H1 (cell line): Measurements from ENCODE around the gene GRP. TPM values are rescaled to one million over a fixed set of nuclear protein-coding genes. Genes with fewer than 3 reads are reported as not detected.
A peak's percentile ranks its signal among the peaks of the same experiment; 100 is the strongest.

Experiments
- ASH2L ChIP-seq: fragments of 200-600, 300-600 bp; sonication (generic); IDR thresholded peaks from one replicate; pipeline ENCODE4 v1.7.1; 2017; ENCODE audit warnings: low read length
- ATF3 ChIP-seq: IDR thresholded peaks from 2 replicates; pipeline ENCODE4 v1.6.1; 2011; ENCODE audit warnings: low read depth, mild to moderate bottlenecking, low read length; ENCODE audit not compliant: insufficient read depth
- BCL11A ChIP-seq, 2 experiments: IDR thresholded peaks; one replicate each; pipeline ENCODE4 v1.6.1; 2011; ENCODE audit warnings: low read depth in 2 of 2, low read length in 2 of 2, mild to moderate bottlenecking in 2 of 2
- CEBPB ChIP-seq: IDR thresholded peaks from 2 replicates; pipeline ENCODE4 v1.6.1; 2012; ENCODE audit warnings: low read depth, low read length
- CHD1 ChIP-seq: IDR thresholded peaks from 2 replicates; pipeline ENCODE4 v1.6.1; 2012; ENCODE audit warnings: low read depth, low read length, improper control_type of control experiment
- CHD2 ChIP-seq: IDR thresholded peaks from 2 replicates; pipeline ENCODE4 v1.6.1; 2012; ENCODE audit warnings: low read length, improper control_type of control experiment
- CREB1 ChIP-seq: IDR thresholded peaks from 2 replicates; pipeline ENCODE4 v1.6.1; 2012; ENCODE audit warnings: inconsistent platforms
- EP300 ChIP-seq, 2 experiments: IDR thresholded peaks; 1 replicate in 1 of 2; 2 replicates in 1 of 2; pipeline ENCODE4 v1.6.1; 2011 to 2012; ENCODE audit warnings: low read depth in 2 of 2, low read length in 2 of 2, mild to moderate bottlenecking in 2 of 2, borderline replicate concordance in 1 of 2, inconsistent platforms in 1 of 2, moderate library complexity in 1 of 2
- JUN ChIP-seq: IDR thresholded peaks from 2 replicates; pipeline ENCODE4 v1.6.1; 2011; ENCODE audit warnings: low read depth, mild to moderate bottlenecking, improper control_type of control experiment, low read length
- KDM1A ChIP-seq: fragments of 200-600, 300-600 bp; sonication (generic); IDR thresholded peaks from 2 replicates; pipeline ENCODE4 v1.7.1; 2016; ENCODE audit warnings: mild to moderate bottlenecking, low read length, borderline replicate concordance
- KDM4A ChIP-seq: IDR thresholded peaks from one replicate; pipeline ENCODE4 v1.7.1; 2012; ENCODE audit warnings: low read depth, mild to moderate bottlenecking, moderate library complexity, low read length, inconsistent platforms; ENCODE audit not compliant: severe bottlenecking
- MAFK ChIP-seq: IDR thresholded peaks from 2 replicates; pipeline ENCODE4 v1.6.1; 2012; ENCODE audit warnings: low read depth, mild to moderate bottlenecking, improper control_type of control experiment, low read length
- NANOG ChIP-seq: IDR thresholded peaks from 2 replicates; pipeline ENCODE4 v1.6.1; 2011; ENCODE audit warnings: low read length, low read depth, mild to moderate bottlenecking, inconsistent platforms; ENCODE audit not compliant: insufficient read depth, poor library complexity, severe bottlenecking
- PHF8 ChIP-seq: fragments of 200-600 bp; sonication (generic); conservative IDR thresholded peaks from 2 replicates; pipeline ENCODE4 v1.7.1; 2012; ENCODE audit warnings: low read depth, mild to moderate bottlenecking, inconsistent platforms, low read length, moderate library complexity
- POU5F1 ChIP-seq: IDR thresholded peaks from 2 replicates; pipeline ENCODE4 v1.6.1; 2011; ENCODE audit warnings: low read depth, mild to moderate bottlenecking, low read length, moderate library complexity
- RAD21 ChIP-seq, 2 experiments: IDR thresholded peaks in 1 of 2; conservative IDR thresholded peaks in 1 of 2; 2 replicates each; pipeline ENCODE4 v1.6.1; 2011; ENCODE audit warnings: low read depth in 2 of 2, low read length in 2 of 2, improper control_type of control experiment in 1 of 2, inconsistent platforms in 1 of 2, mild to moderate bottlenecking in 1 of 2, moderate library complexity in 1 of 2
- RBBP5 ChIP-seq: IDR thresholded peaks from 2 replicates; pipeline ENCODE4 v1.7.1; 2012; ENCODE audit warnings: low read depth, mild to moderate bottlenecking, inconsistent platforms, low read length, moderate library complexity, borderline replicate concordance
- SIRT6 ChIP-seq: IDR thresholded peaks from one replicate; pipeline ENCODE4 v1.7.1; 2012; ENCODE audit warnings: low read length, inconsistent platforms
- SIX5 ChIP-seq: IDR thresholded peaks from 2 replicates; pipeline ENCODE4 v1.6.1; 2011; ENCODE audit warnings: mild to moderate bottlenecking, low read depth, low read length
- SP4 ChIP-seq: IDR thresholded peaks from 2 replicates; pipeline ENCODE4 v1.6.1; 2012; ENCODE audit warnings: low read length, inconsistent platforms
- SRF ChIP-seq: IDR thresholded peaks from 2 replicates; pipeline ENCODE4 v1.6.1; 2011; ENCODE audit warnings: mild to moderate bottlenecking, low read depth, low read length, moderate library complexity
- TEAD4 ChIP-seq: IDR thresholded peaks from 2 replicates; pipeline ENCODE4 v1.6.1; 2012; ENCODE audit warnings: low read depth, low read length, inconsistent platforms, mixed read lengths
- ZNF274 ChIP-seq: IDR thresholded peaks from 2 replicates; pipeline ENCODE4 v1.7.0; 2012; ENCODE audit warnings: low read length, borderline replicate concordance; ENCODE audit errors: extremely low read depth
- polyA plus RNA-seq, 7 experiments: library from polyadenylated mRNA; depleted of rRNA in 3 of 7; stranded (reverse) in 5 of 7; unstranded in 2 of 7; fragments of >200 nt in 5 of 7; fragments of 200-250 nt in 2 of 7; gene quantifications; 1 replicate in 5 of 7; 2 replicates in 1 of 7; 4 replicates in 1 of 7; pipeline versions ENCODE4 v1.2.1 to v1.2.3, GENCODE V29; 2011 to 2013; ENCODE audit warnings: missing spikeins in 2 of 7, mixed read lengths in 2 of 7
- total RNA-seq: library from RNA; stranded (reverse); fragmentation: NEBNext Ultra II Directional; extraction: Animal tissue kit (Norgen Biotek cat#: 25700); gene quantifications from 2 replicates; pipeline ENCODE4 v1.2.1, GENCODE V29; 2021
- TF ChIP-seq, protein P1 (sequence below): IDR thresholded peaks from 2 replicates; pipeline ENCODE4 v1.6.1; 2012; ENCODE audit warnings: inconsistent platforms

The GRP gene
- total and polyA plus RNA-seq, 2 of the 8 experiments (the other 6 are each of a cell fraction or from before 2014, with no cell fraction given) = not detected

DNA sequence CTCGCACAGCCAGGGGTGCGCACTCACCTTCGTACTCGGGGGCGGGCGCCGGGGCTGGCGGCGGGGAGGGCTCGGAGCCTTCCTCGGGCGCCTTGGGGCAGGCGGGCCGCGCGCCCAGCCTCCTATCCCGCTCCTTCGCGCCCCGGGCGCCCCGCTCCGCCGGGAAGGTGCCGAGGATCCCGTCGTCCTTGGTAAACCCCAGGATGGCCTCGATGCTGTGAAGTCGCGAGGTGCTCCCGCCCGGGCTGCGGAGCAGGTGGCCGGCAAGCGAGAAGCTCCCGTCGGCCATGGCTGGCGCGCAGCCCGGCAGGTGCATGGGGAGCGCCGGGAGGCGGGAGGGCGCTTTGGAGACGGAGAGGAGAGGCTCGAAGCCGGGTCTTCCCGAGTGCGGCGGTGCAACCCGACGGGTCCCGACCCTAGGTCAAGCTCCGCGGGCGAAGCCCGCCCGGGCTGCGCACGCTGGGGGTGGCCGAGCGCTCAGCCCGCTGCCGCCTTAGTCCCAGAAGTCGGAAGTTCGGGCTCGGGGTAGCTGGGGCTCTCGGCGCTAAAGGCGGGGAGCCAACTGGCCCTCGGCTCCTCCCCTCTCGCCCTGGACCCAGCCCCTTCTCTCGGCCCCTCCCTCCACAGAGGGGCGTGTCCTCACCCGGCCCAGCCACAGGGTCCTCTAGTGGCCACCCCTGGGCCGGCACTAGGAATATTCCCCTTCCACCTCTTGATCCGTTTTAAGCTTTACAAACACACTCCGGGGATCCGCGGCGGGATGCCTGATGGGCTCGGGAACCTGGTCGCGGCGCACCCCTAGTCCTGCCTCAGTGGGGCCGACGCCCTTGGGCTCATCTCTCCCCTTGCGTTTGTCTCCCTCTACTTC, 53.2 kb downstream of the GRP start, which contains the start of gene RAX (continued):
- TF ChIP-seq RBBP5 = peak; percentile 84
- TF ChIP-seq, protein P1, sequence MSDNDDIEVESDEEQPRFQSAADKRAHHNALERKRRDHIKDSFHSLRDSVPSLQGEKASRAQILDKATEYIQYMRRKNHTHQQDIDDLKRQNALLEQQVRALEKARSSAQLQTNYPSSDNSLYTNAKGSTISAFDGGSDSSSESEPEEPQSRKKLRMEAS = peak; percentile 100
- no peak for TF ChIP-seq PHF8
- TF ChIP-seq BCL11A (IDR thresholded peaks at IDR 0.05; ENCODE audit: low read depth in 2 of 2, low read length in 2 of 2) = no peak
- TF ChIP-seq NANOG = no peak
- peak; percentile 79 for TF ChIP-seq ASH2L
- no peak for TF ChIP-seq SIRT6
- 0 out of 2 replicates have a peak, but pooled peaks have one; percentile 71 for TF ChIP-seq KDM1A
- TF ChIP-seq CHD1 = no peak
- no peak for TF ChIP-seq JUN
- TF ChIP-seq POU5F1 = no peak
- no peak for TF ChIP-seq ZNF274
- TF ChIP-seq ATF3 = no peak
- no peak for TF ChIP-seq SIX5
- no peak for TF ChIP-seq SP4
- no peak for TF ChIP-seq EP300 (IDR thresholded peaks at IDR 0.05; ENCODE audit: borderline replicate concordance in 1 of 2, low read depth in 2 of 2, low read length in 2 of 2)
- TF ChIP-seq RAD21 (IDR thresholded peaks at IDR 0.05 in 1 of 2, conservative IDR thresholded peaks at IDR 0.05 in 1 of 2; ENCODE audit: low read depth in 2 of 2, low read length in 2 of 2) = peak; percentile 9 to 28; a peak in 1 of 4 replicates
- peak; percentile 93 for TF ChIP-seq KDM4A
- TF ChIP-seq TEAD4 = 0 out of 2 replicates have a peak, but pooled peaks have one; percentile 16
- no peak for TF ChIP-seq SRF
- TF ChIP-seq MAFK = no peak
- TF ChIP-seq CEBPB = no peak
- no peak for TF ChIP-seq CREB1
- TF ChIP-seq CHD2 = no peak
